ENCODE results near the gene ALK.

ALK gene

DNA sequence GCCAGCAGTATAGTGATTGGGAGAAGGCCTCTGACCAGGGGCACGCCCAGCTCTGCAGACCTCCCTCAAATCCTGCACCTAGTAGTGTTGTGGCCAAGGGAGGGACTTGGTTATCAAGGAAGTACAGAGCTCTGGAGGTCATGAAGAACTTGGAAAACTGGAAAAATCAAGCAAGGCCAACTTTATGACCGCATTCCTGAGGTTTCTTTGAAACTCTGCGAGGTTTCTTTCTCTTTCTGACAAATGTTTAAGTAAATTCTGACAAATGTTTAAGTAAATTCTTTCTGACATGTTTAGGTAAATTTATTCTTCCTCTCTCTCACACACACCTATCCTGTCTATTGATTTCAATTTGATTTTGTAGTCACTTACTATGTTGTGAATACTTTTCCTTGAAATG, 775.2 kb downstream of the ALK start:
- Histone ChIP-seq H3K27ac (no peak overlapping the region), H2AFZ (ENCODE audit: low read depth) (no peak overlapping the region), H3K4me2 (no peak overlapping the region), H3K79me2 (ENCODE audit: insufficient read depth, low read depth) (no peaks in the 10 kb centered on the region), H3K27me3 (ENCODE audit: insufficient read depth, low read depth) (no peaks in the 10 kb centered on the region), H3K4me3 (IDR thresholded peaks at IDR 0.05; ENCODE audit: insufficient read depth, low read depth, low read length) (no peak overlapping the region), H4K20me1 (ENCODE audit: insufficient read depth) (no peaks in the 10 kb centered on the region), H3K36me3 (ENCODE audit: insufficient read depth) (no peaks in the 10 kb centered on the region), H3K4me1 (ENCODE audit: low read depth, poor library complexity, severe bottlenecking) (peaks cover 9% of the 10 kb centered on the region), H3K9ac (no peak overlapping the region)
- TF ChIP-seq, protein P1, sequence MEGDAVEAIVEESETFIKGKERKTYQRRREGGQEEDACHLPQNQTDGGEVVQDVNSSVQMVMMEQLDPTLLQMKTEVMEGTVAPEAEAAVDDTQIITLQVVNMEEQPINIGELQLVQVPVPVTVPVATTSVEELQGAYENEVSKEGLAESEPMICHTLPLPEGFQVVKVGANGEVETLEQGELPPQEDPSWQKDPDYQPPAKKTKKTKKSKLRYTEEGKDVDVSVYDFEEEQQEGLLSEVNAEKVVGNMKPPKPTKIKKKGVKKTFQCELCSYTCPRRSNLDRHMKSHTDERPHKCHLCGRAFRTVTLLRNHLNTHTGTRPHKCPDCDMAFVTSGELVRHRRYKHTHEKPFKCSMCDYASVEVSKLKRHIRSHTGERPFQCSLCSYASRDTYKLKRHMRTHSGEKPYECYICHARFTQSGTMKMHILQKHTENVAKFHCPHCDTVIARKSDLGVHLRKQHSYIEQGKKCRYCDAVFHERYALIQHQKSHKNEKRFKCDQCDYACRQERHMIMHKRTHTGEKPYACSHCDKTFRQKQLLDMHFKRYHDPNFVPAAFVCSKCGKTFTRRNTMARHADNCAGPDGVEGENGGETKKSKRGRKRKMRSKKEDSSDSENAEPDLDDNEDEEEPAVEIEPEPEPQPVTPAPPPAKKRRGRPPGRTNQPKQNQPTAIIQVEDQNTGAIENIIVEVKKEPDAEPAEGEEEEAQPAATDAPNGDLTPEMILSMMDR (conservative IDR thresholded peaks at IDR 0.05; ENCODE audit: low read depth, low read length) = no peak

DNA sequence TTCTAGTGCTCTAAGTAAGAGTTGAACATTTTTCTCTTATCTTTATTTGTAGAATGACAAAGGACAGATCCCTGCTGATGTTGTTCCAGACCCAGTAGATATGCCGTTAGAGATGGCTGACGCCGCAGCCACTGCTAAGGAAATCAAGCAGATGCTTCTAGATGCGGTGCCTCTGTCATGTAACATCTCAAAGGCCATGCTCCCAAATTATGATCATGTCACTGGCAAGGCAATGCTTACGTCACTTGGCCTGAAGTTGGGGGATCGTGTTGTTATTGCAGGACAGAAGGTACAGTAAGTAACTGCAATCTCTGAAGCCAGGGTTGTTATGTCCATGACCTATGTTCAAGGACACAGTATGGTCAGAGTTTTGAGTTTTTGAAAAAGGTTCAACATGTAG, 777.7 kb downstream of the ALK start:
- no peak overlapping the region for H2AFZ ChIP-seq (ENCODE audit: low read depth)
- no peaks in the 10 kb centered on the region for H3K79me2 ChIP-seq (ENCODE audit: insufficient read depth, low read depth)
- no peak overlapping the region for H3K9ac ChIP-seq
- H3K4me1 ChIP-seq (ENCODE audit: low read depth, poor library complexity, severe bottlenecking) = peaks cover 26% of the 10 kb centered on the region
- no peaks in the 10 kb centered on the region for H4K20me1 ChIP-seq (ENCODE audit: insufficient read depth)
- no peak overlapping the region for H3K4me3 ChIP-seq (IDR thresholded peaks at IDR 0.05; ENCODE audit: insufficient read depth, low read depth, low read length)
- no peaks in the 10 kb centered on the region for H3K36me3 ChIP-seq (ENCODE audit: insufficient read depth)
- TF ChIP-seq, protein P1 (conservative IDR thresholded peaks at IDR 0.05; ENCODE audit: low read depth, low read length) = no peak
- H3K27me3 ChIP-seq (ENCODE audit: insufficient read depth, low read depth) = no peaks in the 10 kb centered on the region
- no peak overlapping the region for H3K27ac ChIP-seq
- no peak overlapping the region for H3K4me2 ChIP-seq
